ENCODE results near the gene SSH2.

SSH2 gene

DNA sequence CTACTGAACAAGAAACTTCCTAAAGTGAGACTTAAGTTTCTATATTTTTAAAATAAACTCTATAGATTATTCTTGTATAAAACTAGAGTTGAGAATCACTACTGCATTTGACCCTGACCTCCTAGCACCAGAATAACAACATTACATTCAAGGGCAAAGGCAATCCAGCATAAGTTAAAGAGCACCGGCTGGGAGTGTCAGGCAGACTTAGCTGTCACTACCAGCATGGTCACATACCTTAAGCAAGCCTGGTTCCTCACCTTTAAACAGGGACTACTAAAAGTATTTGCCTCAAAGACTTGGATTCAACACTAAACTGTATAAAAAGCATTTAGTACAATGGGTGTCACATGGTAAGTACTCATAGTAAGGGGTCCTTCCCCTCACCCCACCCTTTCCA is 90.4 kb downstream of the SSH2 start:
- no peaks in the 10 kb centered on the region for H3F3A ChIP-seq (ENCODE audit: insufficient read depth, low read length)
- no peaks in the 10 kb centered on the region for H3K79me2 ChIP-seq (ENCODE audit: low read length)
- no peaks in the 10 kb centered on the region for H3K36me3 ChIP-seq (replicated peaks; ENCODE audit: insufficient read depth, low read length)

DNA sequence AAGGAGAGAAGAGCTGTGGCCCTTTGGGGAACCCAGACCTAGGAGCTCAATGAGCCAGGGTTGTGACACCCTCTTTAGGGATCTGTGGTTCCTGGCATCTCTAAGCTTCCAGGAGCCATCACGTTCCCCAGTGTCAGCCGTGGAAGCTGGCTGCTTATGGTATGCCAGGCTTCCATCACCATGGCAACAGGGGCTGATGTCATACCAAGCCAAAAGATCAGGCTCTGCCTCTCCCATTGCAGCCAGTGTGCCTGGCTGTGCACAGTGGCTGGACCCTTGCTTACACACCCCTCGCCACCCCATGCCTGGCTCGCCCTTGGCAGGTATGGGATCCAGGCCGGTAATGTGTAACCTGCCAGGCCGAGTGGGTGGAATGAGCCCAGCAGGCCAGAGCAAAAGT is 91.1 kb downstream of the SSH2 start:
- Histone ChIP-seq H3F3A (ENCODE audit: insufficient read depth, low read length) (no peaks in the 10 kb centered on the region), H3K9me3 (replicated peaks; ENCODE audit: insufficient read depth, low read length) (no peaks in the 10 kb centered on the region), H3K4me3 (ENCODE audit: low read length) (no peak overlapping the region), H3K27me3 (replicated peaks; ENCODE audit: insufficient read depth, low read length) (no peaks in the 10 kb centered on the region), H3K9ac (ENCODE audit: low read length) (no peak overlapping the region), H4K20me1 (ENCODE audit: insufficient read depth, low read length) (no peaks in the 10 kb centered on the region), H3K4me1 (ENCODE audit: low read length) (no peaks in the 10 kb centered on the region), H3K27ac (ENCODE audit: low read length) (no peak overlapping the region), H3K79me2 (ENCODE audit: low read length) (no peaks in the 10 kb centered on the region), H3K4me2 (ENCODE audit: low read depth, low read length) (no peak overlapping the region), H2AFZ (ENCODE audit: low read length) (no peak overlapping the region), H3K9me2 (replicated peaks; ENCODE audit: insufficient read depth, low read length) (no peaks in the 10 kb centered on the region), H3K36me3 (replicated peaks; ENCODE audit: insufficient read depth, low read length) (no peaks in the 10 kb centered on the region)
- DNase-seq = no peak
- TF ChIP-seq, protein P1, sequence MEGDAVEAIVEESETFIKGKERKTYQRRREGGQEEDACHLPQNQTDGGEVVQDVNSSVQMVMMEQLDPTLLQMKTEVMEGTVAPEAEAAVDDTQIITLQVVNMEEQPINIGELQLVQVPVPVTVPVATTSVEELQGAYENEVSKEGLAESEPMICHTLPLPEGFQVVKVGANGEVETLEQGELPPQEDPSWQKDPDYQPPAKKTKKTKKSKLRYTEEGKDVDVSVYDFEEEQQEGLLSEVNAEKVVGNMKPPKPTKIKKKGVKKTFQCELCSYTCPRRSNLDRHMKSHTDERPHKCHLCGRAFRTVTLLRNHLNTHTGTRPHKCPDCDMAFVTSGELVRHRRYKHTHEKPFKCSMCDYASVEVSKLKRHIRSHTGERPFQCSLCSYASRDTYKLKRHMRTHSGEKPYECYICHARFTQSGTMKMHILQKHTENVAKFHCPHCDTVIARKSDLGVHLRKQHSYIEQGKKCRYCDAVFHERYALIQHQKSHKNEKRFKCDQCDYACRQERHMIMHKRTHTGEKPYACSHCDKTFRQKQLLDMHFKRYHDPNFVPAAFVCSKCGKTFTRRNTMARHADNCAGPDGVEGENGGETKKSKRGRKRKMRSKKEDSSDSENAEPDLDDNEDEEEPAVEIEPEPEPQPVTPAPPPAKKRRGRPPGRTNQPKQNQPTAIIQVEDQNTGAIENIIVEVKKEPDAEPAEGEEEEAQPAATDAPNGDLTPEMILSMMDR (IDR thresholded peaks at IDR 0.05; ENCODE audit: low read length) = no peak
- TF ChIP-seq EZH2phosphoT487 (IDR thresholded peaks at IDR 0.05; ENCODE audit: low read length) (no peak), EZH2 (optimal IDR thresholded peaks at IDR 0.05; ENCODE audit: low read depth, low read length) (no peak)

More for the DNA sequence above, 90.4 kb downstream of the SSH2 start:
- no peaks in the 10 kb centered on the region for H4K20me1 ChIP-seq (ENCODE audit: insufficient read depth, low read length)
- H3K9ac ChIP-seq (ENCODE audit: low read length) = no peak overlapping the region
- no peaks in the 10 kb centered on the region for H3K9me3 ChIP-seq (replicated peaks; ENCODE audit: insufficient read depth, low read length)
- H2AFZ ChIP-seq (ENCODE audit: low read length) = no peak overlapping the region
- no peak overlapping the region for H3K27ac ChIP-seq (ENCODE audit: low read length)
- no peaks in the 10 kb centered on the region for H3K27me3 ChIP-seq (replicated peaks; ENCODE audit: insufficient read depth, low read length)
- TF ChIP-seq EZH2phosphoT487 (IDR thresholded peaks at IDR 0.05; ENCODE audit: low read length) = no peak
- TF ChIP-seq, protein P1 (IDR thresholded peaks at IDR 0.05; ENCODE audit: low read length) = no peak
- no peak for TF ChIP-seq EZH2 (optimal IDR thresholded peaks at IDR 0.05; ENCODE audit: low read depth, low read length)
- no peaks in the 10 kb centered on the region for H3K9me2 ChIP-seq (replicated peaks; ENCODE audit: insufficient read depth, low read length)
- no peak overlapping the region for H3K4me3 ChIP-seq (ENCODE audit: low read length)
- H3K4me1 ChIP-seq (ENCODE audit: low read length) = no peaks in the 10 kb centered on the region
- DNase-seq = no peak
- no peak overlapping the region for H3K4me2 ChIP-seq (ENCODE audit: low read depth, low read length)

DNA sequence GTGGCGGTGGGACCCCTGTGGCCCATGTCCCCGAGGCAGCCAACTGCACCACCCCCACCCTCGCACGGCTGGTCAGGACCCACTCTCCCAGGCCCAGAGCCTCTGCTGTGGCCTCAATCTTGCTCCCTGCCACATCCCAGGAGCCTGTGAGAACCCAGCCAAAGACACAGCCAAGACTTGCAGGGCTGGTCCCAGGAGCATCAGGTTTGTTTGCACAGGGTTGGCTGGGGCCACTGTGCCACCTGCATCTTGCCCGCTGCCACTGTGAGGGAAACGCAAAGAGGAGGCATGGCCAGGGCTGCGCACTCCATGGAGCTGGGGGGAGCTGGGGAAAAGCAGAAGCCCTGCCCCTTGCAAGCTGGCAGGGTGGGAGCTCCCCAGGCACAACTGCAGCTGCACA is 92.5 kb downstream of the SSH2 start:
- Histone ChIP-seq H3K4me2 (ENCODE audit: low read depth, low read length) (no peak overlapping the region), H3K27me3 (replicated peaks; ENCODE audit: insufficient read depth, low read length) (no peaks in the 10 kb centered on the region), H2AFZ (ENCODE audit: low read length) (no peak overlapping the region)

More for the DNA sequence above, 92.5 kb downstream of the SSH2 start:
- no peaks in the 10 kb centered on the region for H3K36me3 ChIP-seq (replicated peaks; ENCODE audit: insufficient read depth, low read length)
- H3K9me3 ChIP-seq (replicated peaks; ENCODE audit: insufficient read depth, low read length) = no peaks in the 10 kb centered on the region
- no peaks in the 10 kb centered on the region for H3K79me2 ChIP-seq (ENCODE audit: low read length)
- no peaks in the 10 kb centered on the region for H3K9me2 ChIP-seq (replicated peaks; ENCODE audit: insufficient read depth, low read length)
- H3K4me3 ChIP-seq (ENCODE audit: low read length) = no peak overlapping the region
- no peak for TF ChIP-seq EZH2 (optimal IDR thresholded peaks at IDR 0.05; ENCODE audit: low read depth, low read length)
- TF ChIP-seq EZH2phosphoT487 (IDR thresholded peaks at IDR 0.05; ENCODE audit: low read length) = no peak
- TF ChIP-seq, protein P1 (IDR thresholded peaks at IDR 0.05; ENCODE audit: low read length) = no peak
- no peak overlapping the region for H3K9ac ChIP-seq (ENCODE audit: low read length)
- DNase-seq = no peak
- H4K20me1 ChIP-seq (ENCODE audit: insufficient read depth, low read length) = no peaks in the 10 kb centered on the region
- no peak overlapping the region for H3K27ac ChIP-seq (ENCODE audit: low read length)
- H3K4me1 ChIP-seq (ENCODE audit: low read length) = no peaks in the 10 kb centered on the region
- no peaks in the 10 kb centered on the region for H3F3A ChIP-seq (ENCODE audit: insufficient read depth, low read length)
